IPS DF 19.7 (cell line): ENCODE results near the gene DSP.

Experiments used
- DNase-seq: peaks from one replicate; pipeline ENCODE4 v3.0.0-alpha.2; 2013; ENCODE audit warnings: low read depth, low spot score

DSP gene

GRCh38 chr6:7534192-7534591, 7.3 kb upstream of the DSP start:
- no peak for DNase-seq

- DNase-seq = no peak
Measured at GRCh38 chr6:7535498-7535897, 6.0 kb upstream of the DSP start.

GRCh38 chr6:7537565-7538174, 3.8 kb upstream of the DSP start:
- no peak for DNase-seq

- no peak for DNase-seq
Measured at GRCh38 chr6:7538484-7538883, 3.0 kb upstream of the DSP start.

GRCh38 chr6:7540595-7540994, 876 bp upstream of the DSP start:
- no peak for DNase-seq

GRCh38 chr6:7542065-7542873, 798 bp downstream of the DSP start:
- no peak for DNase-seq

- no peak for DNase-seq
Measured at GRCh38 chr6:7542874-7543624, 1.6 kb downstream of the DSP start.

GRCh38 chr6:7543789-7544424, 2.4 kb downstream of the DSP start:
- no peak for DNase-seq

GRCh38 chr6:7544597-7544996, 3.1 kb downstream of the DSP start:
- DNase-seq = no peak

GRCh38 chr6:7545316-7546019, 4.0 kb downstream of the DSP start:
- no peak for DNase-seq

GRCh38 chr6:7546020-7546369, 4.5 kb downstream of the DSP start:
- no peak for DNase-seq

GRCh38 chr6:7546383-7546782, 4.9 kb downstream of the DSP start:
- no peak for DNase-seq

- no peak for DNase-seq
Measured at GRCh38 chr6:7546896-7547295, 5.4 kb downstream of the DSP start.

- no peak for DNase-seq
Measured at GRCh38 chr6:7547315-7547714, 5.8 kb downstream of the DSP start.

GRCh38 chr6:7550433-7550801, 8.9 kb downstream of the DSP start:
- no peak for DNase-seq

- DNase-seq = no peak
Measured at GRCh38 chr6:7554533-7555275, 13.2 kb downstream of the DSP start.

GRCh38 chr6:7555671-7556070, 14.2 kb downstream of the DSP start:
- no peak for DNase-seq

GRCh38 chr6:7556394-7557106, 15.1 kb downstream of the DSP start:
- DNase-seq = no peak

- no peak for DNase-seq
Measured at GRCh38 chr6:7557652-7558051, 16.2 kb downstream of the DSP start.

- no peak for DNase-seq
Measured at GRCh38 chr6:7558781-7559180, 17.3 kb downstream of the DSP start.
